NCI-H2196 treated with DMSO at 0.1 percent for 48 hours (cell line): Measurements from ENCODE around the gene KIR2DL4.
"Not testable (repeated sequence)": the region's sequence is repeated elsewhere in the genome, so short reads cannot be mapped to it uniquely, and the experiment has no call there.

ENCODE experiments used
- DNase-seq: peaks from one replicate; lab custom pipeline; 2025; ENCODE audit not compliant: unreplicated experiment; lab: John Stamatoyannopoulos, UW

Gene KIR2DL4

GRCh38 chr19:54803410-54803809 lies at the start of gene KIR2DL4:
Gene KIR2DL4, plus strand, starts transcription at chr19:54803610. Its CDS starts 42 bp downstream, at chr19:54803652.
- no peak for DNase-seq

DNA sequence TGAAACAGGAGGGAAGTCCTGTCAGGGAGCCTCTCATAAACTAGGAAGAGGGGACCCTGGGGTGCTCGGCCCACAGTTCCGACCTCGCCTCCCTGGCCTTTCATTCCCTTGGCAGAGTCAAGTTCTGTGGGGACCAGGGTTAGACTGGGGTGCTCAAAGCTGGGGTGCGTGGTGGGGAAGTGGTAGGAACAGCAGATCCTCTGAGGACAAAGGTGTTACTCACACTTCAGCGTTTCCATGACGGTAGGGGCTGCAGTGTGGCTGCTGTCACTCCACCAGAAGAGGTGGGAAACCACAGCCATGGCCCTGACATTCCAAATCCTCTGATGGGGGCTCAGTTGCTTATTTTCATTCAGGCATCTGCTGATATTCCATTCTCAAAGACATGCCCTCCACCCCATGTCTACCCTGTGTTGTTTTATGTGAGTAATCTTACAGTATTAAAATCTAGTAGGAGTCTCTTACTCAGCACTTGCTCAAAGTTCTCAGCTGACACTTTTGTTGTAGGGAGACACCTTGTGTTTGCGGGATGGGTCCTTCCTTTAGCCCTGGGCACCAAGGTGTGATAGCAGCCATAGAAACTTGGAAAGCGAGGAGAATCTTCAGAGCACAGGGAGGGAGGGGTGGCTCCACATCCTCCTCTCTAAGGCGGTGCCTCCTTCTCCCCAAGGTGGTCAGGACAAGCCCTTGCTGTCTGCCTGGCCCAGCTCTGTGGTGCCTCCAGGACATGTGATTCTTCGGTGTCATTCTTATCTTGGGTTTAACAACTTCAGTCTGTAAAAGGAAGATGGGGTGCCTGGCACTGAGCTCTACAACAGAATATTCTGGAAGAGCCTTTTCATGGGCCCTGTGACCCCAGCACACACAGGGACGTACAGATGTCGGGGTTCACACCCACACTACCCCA lies 47.0 kb upstream of the KIR2DL4 start:
- not testable (repeated sequence) for DNase-seq

GRCh38 chr19:54758577-54758976 lies 44.8 kb upstream of the KIR2DL4 start:
- not testable (repeated sequence) for DNase-seq

DNA sequence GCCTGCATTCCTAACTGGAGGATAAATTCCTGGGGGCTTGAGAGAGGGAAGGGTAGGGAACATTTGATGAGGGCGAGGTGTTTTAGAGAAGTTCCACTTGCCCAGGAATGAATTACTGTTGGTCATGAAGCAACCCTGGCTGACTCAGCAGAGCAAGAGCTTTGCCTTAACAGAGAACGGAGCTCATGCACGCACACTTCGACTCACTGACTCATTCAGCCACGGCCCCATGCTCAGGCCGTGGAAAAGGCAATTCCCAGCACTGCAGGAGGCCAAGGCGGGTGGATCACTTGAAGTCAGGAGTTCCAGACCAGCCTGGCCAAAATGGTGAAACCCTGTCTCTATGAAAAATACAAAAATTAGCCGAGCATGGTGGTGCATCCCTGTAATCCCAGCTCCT lies 39.2 kb upstream of the KIR2DL4 start:
- DNase-seq, result not testable (repeated sequence)

DNA sequence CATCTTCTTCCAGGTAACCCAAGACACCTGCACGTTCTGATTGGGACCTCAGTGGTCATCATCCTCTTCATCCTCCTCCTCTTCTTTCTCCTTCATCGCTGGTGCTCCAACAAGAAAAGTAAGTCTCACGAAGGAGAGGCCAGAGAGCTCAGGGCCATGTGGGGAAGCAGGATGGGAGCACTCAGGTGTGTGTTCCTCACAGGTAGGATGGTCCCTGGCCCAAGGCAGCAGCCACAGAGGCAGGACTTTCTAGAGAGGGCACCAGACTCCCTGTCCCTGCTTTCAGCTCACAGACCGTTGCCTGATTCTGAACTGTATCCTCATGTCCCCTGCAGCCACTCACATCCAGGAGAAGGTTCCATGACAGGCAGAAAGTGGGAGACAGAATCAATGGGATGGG lies 36.9 kb upstream of the KIR2DL4 start:
- not testable (repeated sequence) for DNase-seq

DNA sequence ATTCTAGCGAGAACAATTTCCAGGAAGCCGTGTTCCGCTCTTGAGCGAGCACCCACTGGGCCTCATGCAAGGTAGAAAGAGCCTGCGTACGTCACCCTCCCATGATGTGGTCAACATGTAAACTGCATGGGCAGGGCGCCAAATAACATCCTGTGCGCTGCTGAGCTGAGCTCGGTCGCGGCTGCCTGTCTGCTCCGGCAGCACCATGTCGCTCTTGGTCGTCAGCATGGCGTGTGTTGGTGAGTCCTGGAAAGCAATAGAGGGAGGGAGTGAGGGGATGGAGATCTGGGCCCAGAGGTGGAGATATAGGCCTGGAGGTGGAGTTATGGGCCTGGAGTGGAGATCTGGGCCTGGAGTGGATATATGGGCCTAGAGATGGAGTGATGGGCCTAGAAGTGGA lies 33.8 kb upstream of the KIR2DL4 start, which contains the start of gene KIR2DL1:
TSS of gene KIR2DL1 (plus strand) at position 148 of the 400 bp plus-strand sequence. CDS start at position 206, 58 bp downstream.
- DNase-seq, result not testable (repeated sequence)

DNA sequence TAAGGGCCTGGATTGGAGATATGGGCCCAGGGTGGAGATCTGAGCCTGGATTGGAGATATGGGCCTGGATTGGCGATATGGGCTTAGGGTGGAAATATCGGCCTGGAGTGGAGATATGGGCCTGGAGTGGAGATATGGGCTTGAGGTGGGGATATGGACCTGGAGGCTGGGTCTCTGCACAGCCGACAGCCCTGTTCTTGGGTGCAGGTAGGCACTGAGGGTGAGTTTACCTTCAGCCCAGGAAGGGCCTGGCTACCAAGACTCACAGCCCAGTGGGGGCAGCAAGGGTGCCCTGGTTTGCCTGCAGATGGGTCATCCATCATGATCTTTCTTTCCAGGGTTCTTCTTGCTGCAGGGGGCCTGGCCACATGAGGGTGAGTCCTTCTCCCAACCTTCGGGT lies 32.9 kb upstream of the KIR2DL4 start:
- DNase-seq, result not testable (repeated sequence)

- DNase-seq, result not testable (repeated sequence)
Measured at GRCh38 chr19:54771018-54771960, 32.1 kb upstream of the KIR2DL4 start.

GRCh38 chr19:54772666-54773065 lies 30.7 kb upstream of the KIR2DL4 start:
- DNase-seq, result not testable (repeated sequence)

- not testable (repeated sequence) for DNase-seq
Measured at GRCh38 chr19:54775095-54775815, 28.2 kb upstream of the KIR2DL4 start.

DNA sequence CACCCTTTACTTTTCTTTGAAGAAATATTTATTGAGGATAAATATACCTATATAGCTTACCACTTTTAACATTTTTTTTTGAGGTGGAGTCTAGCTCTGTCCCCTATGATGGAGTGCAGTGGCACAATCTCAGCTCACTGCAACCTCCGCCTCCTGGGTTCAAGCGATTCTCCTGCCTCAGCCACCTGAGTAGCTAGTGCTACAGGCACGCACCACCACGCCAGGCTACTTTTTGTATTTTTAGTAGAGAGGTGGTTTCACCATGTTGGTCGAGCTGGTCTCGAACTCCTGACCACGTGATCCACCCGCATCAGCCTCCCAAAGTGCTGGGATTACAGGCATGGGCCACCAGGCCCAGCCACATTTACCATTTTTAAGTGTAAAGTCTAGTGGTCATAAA lies 27.6 kb upstream of the KIR2DL4 start:
- not testable (repeated sequence) for DNase-seq

DNA sequence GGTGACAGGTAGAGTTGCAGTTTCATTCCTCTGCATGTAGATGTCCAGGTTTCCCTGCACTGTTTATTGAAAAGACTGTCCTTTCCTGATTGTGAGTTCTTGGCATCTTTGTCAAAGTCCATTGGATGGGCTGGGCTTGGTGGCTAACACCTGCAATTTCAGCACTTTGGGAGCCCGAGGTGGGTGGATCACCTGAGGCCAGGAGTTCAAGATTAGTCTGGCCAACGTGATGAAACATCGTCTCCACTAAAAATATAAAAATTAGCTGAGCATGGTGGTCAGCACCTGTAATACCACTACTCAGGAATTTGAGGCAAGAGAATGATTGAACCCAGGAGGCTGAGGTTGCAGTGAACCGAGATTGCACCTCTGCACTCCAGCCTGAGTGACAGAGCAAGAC lies 25.6 kb upstream of the KIR2DL4 start:
- not testable (repeated sequence) for DNase-seq

- not testable (repeated sequence) for DNase-seq
Measured at GRCh38 chr19:54778896-54779295, 24.5 kb upstream of the KIR2DL4 start.

- not testable (repeated sequence) for DNase-seq
Measured at GRCh38 chr19:54782916-54783315, 20.5 kb upstream of the KIR2DL4 start.

- DNase-seq, result not testable (repeated sequence)
Measured at GRCh38 chr19:54786091-54786723, 17.2 kb upstream of the KIR2DL4 start.

- not testable (repeated sequence) for DNase-seq
Measured at GRCh38 chr19:54788154-54788553, 15.3 kb upstream of the KIR2DL4 start.

- no peak for DNase-seq
Measured at GRCh38 chr19:54790711-54791110, 12.7 kb upstream of the KIR2DL4 start.

- no peak for DNase-seq
Measured at GRCh38 chr19:54791476-54791875, 11.9 kb upstream of the KIR2DL4 start.

DNA sequence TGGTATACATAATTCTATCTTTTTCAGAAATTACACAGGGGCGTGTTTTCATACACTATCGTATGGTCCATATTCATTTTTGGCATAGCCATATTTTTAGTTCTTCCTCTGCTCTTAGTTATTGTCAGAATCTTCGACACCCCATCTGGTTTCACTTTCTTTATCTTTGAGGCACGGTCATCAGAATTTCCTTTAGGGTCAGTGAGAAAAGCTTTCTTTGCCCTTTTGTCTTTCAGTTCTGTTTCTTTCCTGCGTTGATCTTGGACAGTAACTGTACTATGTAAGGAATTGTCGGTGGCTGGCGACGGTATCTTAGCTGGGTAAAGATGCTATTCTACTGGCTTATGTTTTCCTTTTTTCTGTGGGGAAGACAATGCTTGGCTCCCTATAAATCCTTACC lies 10.6 kb upstream of the KIR2DL4 start:
- DNase-seq, result no peak

GRCh38 chr19:54795758-54796157 lies 7.7 kb upstream of the KIR2DL4 start:
- no peak for DNase-seq
